B cell (primary cell): ENCODE measurements around the gene RENBP. TPM values are rescaled to one million over a fixed set of nuclear protein-coding genes. Genes with fewer than 3 reads are reported as not detected.

Experiments used
- ATAC-seq: fragments of 200-7000 bp; cut with Tn5 transposase; one replicate; pipeline ENCODE4 v1.10.0; 2021; ENCODE audit warnings: low read depth, mild to moderate bottlenecking, moderate number of reproducible peaks, moderate library complexity
- CTCF ChIA-PET: fragments of 350-600 bp; sonication (Branson Sonifier 250); formaldehyde crosslinking; loops from one replicate; lab custom pipeline; 2021; ENCODE audit warnings: antibody characterized with exemption, inconsistent platforms; lab: Charles Lee
- POLR2A ChIA-PET: fragments of 350-600 bp; sonication (Branson Sonifier 250); formaldehyde crosslinking; loops from one replicate; lab custom pipeline; 2021; ENCODE audit warnings: antibody characterized with exemption; lab: Charles Lee
- DNase-seq: peaks from one replicate; pipeline ENCODE4 v3.0.0; 2013
- H2AFZ ChIP-seq: 2 replicates; pipeline ENCODE4 v1.6.1; 2012; ENCODE audit warnings: mild to moderate bottlenecking, low read depth, low read length; ENCODE audit not compliant: insufficient read depth, poor library complexity, severe bottlenecking
- H3K27ac ChIP-seq, 2 donors: 1 replicate in 1 of 2; 2 replicates in 1 of 2; pipeline ENCODE4 v1.5.1; 2012 to 2013; ENCODE audit warnings: low read length in 2 of 2, mild to moderate bottlenecking in 2 of 2, moderate library complexity in 1 of 2
- H3K27me3 ChIP-seq, 4 experiments: fragments of 200-600 bp in 1 of 4; sonication (generic) in 1 of 4; replicated peaks in 1 of 4; 1 replicate in 2 of 4; 2 replicates in 2 of 4; pipeline versions ENCODE4 v1.6.1 to v1.7.0; 2013 to 2016; ENCODE audit warnings: low read length in 3 of 4, mild to moderate bottlenecking in 2 of 4, mixed read lengths in 1 of 4, moderate library complexity in 1 of 4; ENCODE audit not compliant: insufficient read depth in 4 of 4, control insufficient read depth in 3 of 4; ENCODE audit errors: control extremely low read depth in 1 of 4
- H3K36me3 ChIP-seq, 2 experiments: replicated peaks in 1 of 2; 1 replicate in 1 of 2; 2 replicates in 1 of 2; pipeline versions ENCODE4 v1.6.1 to v1.7.1; 2013; ENCODE audit warnings: low read length in 1 of 2; ENCODE audit not compliant: insufficient read depth in 2 of 2, control insufficient read depth in 1 of 2; ENCODE audit errors: control extremely low read depth in 1 of 2, extremely low read depth in 1 of 2
- H3K4me1 ChIP-seq, 2 donors: fragments of 200-600 bp in 1 of 2; sonication (generic) in 1 of 2; 1 replicate in 1 of 2; 2 replicates in 1 of 2; pipeline versions ENCODE4 v1.5.1 to v1.6.1; 2013 to 2017; ENCODE audit warnings: low read length in 2 of 2; ENCODE audit not compliant: control insufficient read depth in 2 of 2, insufficient read depth in 2 of 2
- H3K4me2 ChIP-seq: replicated peaks from 2 replicates; pipeline ENCODE3; 2012; ENCODE audit warnings: mild to moderate bottlenecking, low read depth, low read length; ENCODE audit not compliant: poor library complexity, severe bottlenecking
- H3K4me3 ChIP-seq, 5 experiments: fragments of 200-600 bp in 1 of 5; sonication (generic) in 1 of 5; 1 replicate in 3 of 5; 2 replicates in 2 of 5; pipeline versions ENCODE4 v1.5.1 to v1.7.0; 2011 to 2016; ENCODE audit warnings: low read length in 4 of 5, mild to moderate bottlenecking in 4 of 5, low read depth in 2 of 5, control low read depth in 1 of 5, moderate library complexity in 1 of 5; ENCODE audit not compliant: insufficient read depth in 1 of 5; ENCODE audit errors: control extremely low read depth in 1 of 5, extremely low read depth in 1 of 5
- H3K79me2 ChIP-seq: fragments of 200-600 bp; sonication (generic); one replicate; pipeline ENCODE4 v1.6.0; 2016; ENCODE audit warnings: low read length; ENCODE audit not compliant: control insufficient read depth, insufficient read depth
- H3K9ac ChIP-seq: fragments of 200-600 bp; sonication (generic); 2 replicates; pipeline ENCODE4 v1.6.1; 2017; ENCODE audit warnings: mild to moderate bottlenecking, low read length, moderate library complexity
- H3K9me3 ChIP-seq, 3 donors: one replicate each; pipeline versions ENCODE4 v1.6.1 to v1.7.1; 2013; ENCODE audit warnings: low read length in 2 of 3; ENCODE audit not compliant: control insufficient read depth in 2 of 3, insufficient read depth in 1 of 3; ENCODE audit errors: control extremely low read depth in 1 of 3
- H4K20me1 ChIP-seq: 2 replicates; pipeline ENCODE4 v1.6.0; 2012; ENCODE audit warnings: mild to moderate bottlenecking, low read length; ENCODE audit not compliant: insufficient read depth, control insufficient read depth, poor library complexity, severe bottlenecking
- H3K27ac Mint-ChIP-seq: one replicate; pipeline ENCODE4 v1.8.0; 2021; ENCODE audit warnings: mixed read lengths
- H3K27me3 Mint-ChIP-seq: one replicate; pipeline ENCODE4 v1.8.0; 2021; ENCODE audit warnings: mixed read lengths
- H3K4me1 Mint-ChIP-seq: one replicate; pipeline ENCODE4 v1.8.0; 2021; ENCODE audit warnings: mixed read lengths
- H3K4me3 Mint-ChIP-seq: one replicate; pipeline ENCODE4 v1.8.0; 2021; ENCODE audit warnings: mixed read lengths
- H3K9me3 Mint-ChIP-seq: one replicate; pipeline ENCODE4 v1.8.0; 2022; ENCODE audit warnings: mixed read lengths; ENCODE audit not compliant: insufficient read depth
- CTCF ChIP-seq: fragments of 200-600 bp; IDR thresholded peaks from one replicate; pipeline ENCODE4 v1.8.0; 2022; ENCODE audit warnings: antibody characterized with exemption, mild to moderate bottlenecking
- EZH2 ChIP-seq: IDR thresholded peaks from 2 replicates; pipeline ENCODE4 v1.6.1; 2012; ENCODE audit warnings: borderline replicate concordance, low read depth, mild to moderate bottlenecking, moderate library complexity, low read length; ENCODE audit not compliant: insufficient read depth, poor library complexity, severe bottlenecking
- WGBS: methylation state at CpG from one replicate; pipeline ENCODE4 v1.1.5; 2013; ENCODE audit warnings: missing lambda C conversion rate; ENCODE audit not compliant: insufficient coverage; 5-methylcytosine and 5-hydroxymethylcytosine counted together
- intact Hi-C: fragments of 100-400 bp; cut with micrococcal nuclease; formaldehyde crosslinking; loops from one replicate; pipeline ENCODE4 v1.10.0; 2022
- polyA plus RNA-seq: library from polyadenylated mRNA; depleted of rRNA; stranded (reverse); fragments of >200 nt; gene quantifications from 2 replicates; pipeline ENCODE4 v1.2.3, GENCODE V29; 2012
- total RNA-seq, 2 donors: library from RNA; stranded (reverse); fragments of 120-200 nt in 1 of 2; gene quantifications; 1 replicate in 1 of 2; 2 replicates in 1 of 2; pipeline versions ENCODE4 v1.2.3 to v1.2.4, GENCODE V29; 2013 to 2022

The RENBP gene
- total and polyA plus RNA-seq, 2 donors (not counting 1 experiment from before 2014, with no cell fraction given), result 30.6 to 39.2 TPM

GRCh38 chrX:153991013-153991580 lies 46.7 kb upstream of the RENBP start:
- Histone ChIP-seq H3K4me1 (peaks cover 0 to 5% of the 10 kb centered on the region in 2 donors), H3K27me3 (no peaks in the 10 kb centered on the region), H3K36me3 (no peaks in the 10 kb centered on the region), H3K4me2 (no peak overlapping the region), H3K9ac (no peak overlapping the region), H3K9me3 (no peaks in the 10 kb centered on the region), H3K27ac (no peak overlapping the region), H4K20me1 (no peaks in the 10 kb centered on the region), H2AFZ (no peak overlapping the region), H3K79me2 (no peaks in the 10 kb centered on the region), H3K4me3 (no peak overlapping the region)
- intact Hi-C loops, result no loop called here
- Mint-ChIP-seq H3K9me3 (no peaks in the 10 kb centered on the region), H3K4me1 (no peaks in the 10 kb centered on the region), H3K27ac (no peak overlapping the region), H3K4me3 (no peak overlapping the region), H3K27me3 (no peaks in the 10 kb centered on the region)
- no peak for DNase-seq
- ChIA-PET POLR2A (no interaction called here), CTCF (no interaction called here)
- no CpG with 5 or more reads among the region's 3 CpGs for WGBS
- ATAC-seq, result no peak
- TF ChIP-seq EZH2 (no peak), CTCF (peak; percentile 36)

- H3K4me3 ChIP-seq, result no peak overlapping the region
- peaks cover 3 to 15% of the 10 kb centered on the region in 2 donors for H3K4me1 ChIP-seq
- no peaks in the 10 kb centered on the region for H4K20me1 ChIP-seq
- H3K27ac Mint-ChIP-seq, result no peak overlapping the region
- intact Hi-C loops, result no loop called here
- WGBS, result 88% methylated on average over 8 of the region's 14 CpGs
- no peak overlapping the region for H3K4me3 Mint-ChIP-seq
- no peaks in the 10 kb centered on the region for H3K27me3 ChIP-seq
- no peak for DNase-seq
- peaks cover 5% of the 10 kb centered on the region for H3K4me1 Mint-ChIP-seq
- no peak overlapping the region for H3K27ac ChIP-seq
- H3K4me2 ChIP-seq, result no peak overlapping the region
- H3K9ac ChIP-seq, result no peak overlapping the region
- no peaks in the 10 kb centered on the region for H3K9me3 ChIP-seq
- no peak for TF ChIP-seq CTCF
- TF ChIP-seq EZH2, result no peak
- CTCF ChIA-PET, result no interaction called here
- H3K36me3 ChIP-seq, result no peaks in the 10 kb centered on the region
- H3K9me3 Mint-ChIP-seq, result no peaks in the 10 kb centered on the region
- ATAC-seq, result no peak
- no peak overlapping the region for H2AFZ ChIP-seq
- H3K79me2 ChIP-seq, result no peaks in the 10 kb centered on the region
- POLR2A ChIA-PET, result interaction anchor here (0.7 to 1.1 kb wide), 2 partner anchors 18 to 63 kb away, joined by 3 to 4 read pairs; no protein-coding TSS in a partner anchor
- no peaks in the 10 kb centered on the region for H3K27me3 Mint-ChIP-seq
These were observed 45.7 kb upstream of the RENBP start for GRCh38 chrX:153989973-153990655.
